H1 (cell line): Measurements from ENCODE around the gene PDE8B. TPM values are rescaled to one million over a fixed set of nuclear protein-coding genes. Genes with fewer than 3 reads are reported as not detected.

Experiments
- CTCF ChIA-PET: fragments of 300-600 bp; sonication (Branson Sonifier 250); formaldehyde crosslinking; loops from one replicate; lab custom pipeline; 2021; ENCODE audit not compliant: partially characterized antibody; lab: Charles Lee
- POLR2A ChIA-PET: fragments of 300-600 bp; sonication (Branson Sonifier 250); formaldehyde crosslinking; loops from one replicate; lab custom pipeline; 2021; ENCODE audit warnings: inconsistent platforms; ENCODE audit not compliant: partially characterized antibody; lab: Charles Lee
- DNase-seq, 2 experiments: peaks; one replicate each; pipeline versions ENCODE4 v3.0.0 to v3.0.0-alpha.2; 2010 to 2022; ENCODE audit warnings: low spot score in 2 of 2, low read depth in 1 of 2, mixed read lengths in 1 of 2
- FAIRE-seq: peaks from 2 replicates; lab custom pipeline; 2011; peaks lifted over from hg19 to GRCh38; lab: Jason Lieb, UNC
- H2AFZ ChIP-seq: 2 replicates; pipeline ENCODE4 v1.8.1; 2012; ENCODE audit warnings: low read length, inconsistent platforms
- H2AK5ac ChIP-seq: 2 replicates; pipeline ENCODE4 v1.6.1; 2013; ENCODE audit warnings: low read depth, low read length
- H2BK120ac ChIP-seq: replicated peaks from 2 replicates; pipeline ENCODE3; 2013; ENCODE audit warnings: low read depth, low read length, inconsistent platforms
- H2BK12ac ChIP-seq: 2 replicates; pipeline ENCODE4 v1.6.1; 2013; ENCODE audit warnings: low read depth, low read length
- H2BK15ac ChIP-seq: 2 replicates; pipeline ENCODE4 v1.6.1; 2013; ENCODE audit warnings: low read length
- H2BK20ac ChIP-seq: 2 replicates; pipeline ENCODE4 v1.6.1; 2013; ENCODE audit warnings: low read length
- H2BK5ac ChIP-seq: 2 replicates; pipeline ENCODE4 v1.6.1; 2013; ENCODE audit warnings: low read depth, low read length
- H3K14ac ChIP-seq: 2 replicates; pipeline ENCODE4 v1.6.1; 2013; ENCODE audit warnings: inconsistent platforms; ENCODE audit not compliant: insufficient read length
- H3K18ac ChIP-seq: 2 replicates; pipeline ENCODE4 v1.6.1; 2013; ENCODE audit warnings: low read length; ENCODE audit errors: extremely low read depth
- H3K23ac ChIP-seq: 2 replicates; pipeline ENCODE4 v1.6.1; 2013; ENCODE audit warnings: inconsistent platforms; ENCODE audit not compliant: insufficient read length
- H3K23me2 ChIP-seq: 2 replicates; pipeline ENCODE4 v1.6.1; 2013; ENCODE audit warnings: low read depth, low read length
- H3K27ac ChIP-seq: 2 replicates; pipeline ENCODE4 v1.6.1; 2011; ENCODE audit warnings: low read depth, low read length, inconsistent platforms
- H3K27me3 ChIP-seq, 4 experiments: replicated peaks in 1 of 4; 1 replicate in 1 of 4; 2 replicates in 3 of 4; pipeline versions ENCODE4 v1.6.1 to v1.8.1; 2011 to 2013; ENCODE audit warnings: low read length in 3 of 4, mild to moderate bottlenecking in 3 of 4, inconsistent platforms in 2 of 4, mixed read lengths in 2 of 4, moderate library complexity in 1 of 4; ENCODE audit not compliant: control insufficient read depth in 3 of 4, insufficient read depth in 3 of 4; ENCODE audit errors: extremely low read depth in 1 of 4
- H3K36me3 ChIP-seq, 4 experiments: 2 replicates each; pipeline versions ENCODE4 v1.6.1 to v1.8.1; 2011 to 2013; ENCODE audit warnings: mild to moderate bottlenecking in 4 of 4, low read length in 3 of 4, moderate library complexity in 2 of 4, control low read depth in 1 of 4, inconsistent platforms in 1 of 4; ENCODE audit not compliant: insufficient read depth in 4 of 4, control insufficient read depth in 2 of 4
- H3K4ac ChIP-seq: replicated peaks from 2 replicates; pipeline ENCODE3; 2013; ENCODE audit warnings: low read length, low read depth, mixed read lengths, inconsistent platforms; ENCODE audit not compliant: insufficient read length
- H3K4me1 ChIP-seq, 4 experiments: replicated peaks in 1 of 4; 1 replicate in 1 of 4; 2 replicates in 3 of 4; pipeline versions ENCODE4 v1.6.1 to v1.8.1; 2011 to 2013; ENCODE audit warnings: low read length in 3 of 4, inconsistent platforms in 2 of 4, mixed read lengths in 1 of 4; ENCODE audit not compliant: insufficient read depth in 4 of 4, control insufficient read depth in 3 of 4
- H3K4me2 ChIP-seq, 2 experiments: 2 replicates each; pipeline versions ENCODE4 v1.6.1 to v1.8.1; 2011 to 2013; ENCODE audit warnings: low read depth in 2 of 2, low read length in 2 of 2, control low read depth in 1 of 2, inconsistent platforms in 1 of 2, mild to moderate bottlenecking in 1 of 2; ENCODE audit not compliant: insufficient read depth in 1 of 2
- H3K4me3 ChIP-seq, 4 experiments: fragments of 200-600, 300-600 bp in 1 of 4; sonication (generic), shearing (Covaris generic), sonication (Bioruptor Twin) in 1 of 4; 2 replicates each; pipeline versions ENCODE4 v1.5.1 to v1.8.1; 2011 to 2016; ENCODE audit warnings: low read length in 4 of 4, low read depth in 3 of 4, control low read depth in 2 of 4, inconsistent platforms in 2 of 4, mild to moderate bottlenecking in 2 of 4, mixed read lengths in 1 of 4, moderate library complexity in 1 of 4; ENCODE audit not compliant: insufficient read depth in 2 of 4; ENCODE audit errors: extremely low read depth in 1 of 4
- H3K56ac ChIP-seq: replicated peaks from 2 replicates; pipeline ENCODE3; 2013; ENCODE audit warnings: low read depth, mild to moderate bottlenecking, mixed read lengths, low read length, inconsistent platforms; ENCODE audit not compliant: insufficient read length
- H3K79me1 ChIP-seq: 2 replicates; pipeline ENCODE4 v1.6.1; 2013; ENCODE audit warnings: low read depth, low read length, control low read depth
- H3K79me2 ChIP-seq, 2 experiments: 2 replicates each; pipeline versions ENCODE4 v1.6.1 to v1.8.1; 2012 to 2013; ENCODE audit warnings: low read length in 2 of 2, mild to moderate bottlenecking in 2 of 2, inconsistent platforms in 1 of 2; ENCODE audit not compliant: insufficient read depth in 2 of 2, control insufficient read depth in 1 of 2
- H3K9ac ChIP-seq, 4 experiments: replicated peaks in 1 of 4; 1 replicate in 1 of 4; 2 replicates in 3 of 4; pipeline versions ENCODE4 v1.6.1 to v1.8.1; 2011 to 2013; ENCODE audit warnings: low read depth in 3 of 4, low read length in 3 of 4, control low read depth in 2 of 4, mild to moderate bottlenecking in 2 of 4, moderate library complexity in 2 of 4, inconsistent platforms in 1 of 4; ENCODE audit errors: extremely low read depth in 1 of 4
- H3K9me3 ChIP-seq, 2 experiments: 2 replicates each; pipeline versions ENCODE4 v1.6.1 to v1.8.1; 2012 to 2013; ENCODE audit warnings: mild to moderate bottlenecking in 2 of 2, moderate library complexity in 2 of 2, control low read depth in 1 of 2, inconsistent platforms in 1 of 2, low read depth in 1 of 2, low read length in 1 of 2, mixed read lengths in 1 of 2; ENCODE audit not compliant: insufficient read depth in 2 of 2
- H4K20me1 ChIP-seq, 2 experiments: replicated peaks in 1 of 2; 2 replicates each; pipeline versions ENCODE3 to v1.8.1; 2011 to 2013; ENCODE audit warnings: inconsistent platforms in 2 of 2, low read length in 2 of 2, mild to moderate bottlenecking in 1 of 2; ENCODE audit not compliant: insufficient read depth in 2 of 2, control insufficient read depth in 1 of 2
- H4K5ac ChIP-seq: 2 replicates; pipeline ENCODE4 v1.6.1; 2013; ENCODE audit warnings: low read length, low read depth, mixed read lengths, inconsistent platforms; ENCODE audit not compliant: insufficient read length
- H4K8ac ChIP-seq: 2 replicates; pipeline ENCODE4 v1.8.0; 2013; ENCODE audit warnings: mild to moderate bottlenecking, moderate library complexity, low read length, inconsistent platforms; ENCODE audit not compliant: insufficient read depth; ENCODE audit errors: extremely low read depth
- H4K91ac ChIP-seq: replicated peaks from 2 replicates; pipeline ENCODE3; 2013; ENCODE audit warnings: low read length, mixed read lengths, inconsistent platforms; ENCODE audit not compliant: insufficient read length
- BRCA1 ChIP-seq: IDR thresholded peaks from 2 replicates; pipeline ENCODE4 v1.6.1; 2012; ENCODE audit warnings: low read depth, low read length, improper control_type of control experiment
- CTBP2 ChIP-seq: IDR thresholded peaks from 2 replicates; pipeline ENCODE4 v1.7.0; 2011; ENCODE audit warnings: borderline replicate concordance, mild to moderate bottlenecking, moderate library complexity, mixed read lengths, low read length; ENCODE audit not compliant: insufficient read depth, insufficient read length
- EZH2 ChIP-seq: fragments of 200-600 bp; sonication (generic); IDR thresholded peaks from 2 replicates; pipeline ENCODE4 v1.7.1; 2012; ENCODE audit warnings: low read depth, mild to moderate bottlenecking, moderate library complexity, low read length, inconsistent platforms; ENCODE audit not compliant: severe bottlenecking
- JUND ChIP-seq: IDR thresholded peaks from 2 replicates; pipeline ENCODE4 v1.6.1; 2011; ENCODE audit warnings: mild to moderate bottlenecking, improper control_type of control experiment, low read length
- TCF12 ChIP-seq: IDR thresholded peaks from 2 replicates; pipeline ENCODE4 v1.6.1; 2011; ENCODE audit warnings: low read depth, mild to moderate bottlenecking, low read length
- TEAD4 ChIP-seq: IDR thresholded peaks from 2 replicates; pipeline ENCODE4 v1.6.1; 2012; ENCODE audit warnings: low read depth, low read length, inconsistent platforms, mixed read lengths
- WGBS, 2 experiments: shearing (Covaris generic) in 1 of 2; methylation state at CpG; one replicate each; pipeline versions ENCODE4 v1.1.6 to v1.1.7; 2013 to 2015; ENCODE audit warnings: low lambda C conversion rate in 2 of 2, mixed read lengths in 2 of 2, inconsistent platforms in 1 of 2, low coverage in 1 of 2, missing lambda C conversion rate in 1 of 2; ENCODE audit not compliant: insufficient replicate concordance in 2 of 2, insufficient coverage in 1 of 2, insufficient read length in 1 of 2; ENCODE audit errors: extremely low coverage in 1 of 2, missing lambda C conversion rate in 1 of 2; 5-methylcytosine and 5-hydroxymethylcytosine counted together
- polyA plus RNA-seq, 7 experiments: library from polyadenylated mRNA; depleted of rRNA in 3 of 7; stranded (reverse) in 5 of 7; unstranded in 2 of 7; fragments of >200 nt in 5 of 7; fragments of 200-250 nt in 2 of 7; gene quantifications; 1 replicate in 5 of 7; 2 replicates in 1 of 7; 4 replicates in 1 of 7; pipeline versions ENCODE4 v1.2.1 to v1.2.3, GENCODE V29; 2011 to 2013; ENCODE audit warnings: missing spikeins in 2 of 7, mixed read lengths in 2 of 7
- total RNA-seq: library from RNA; stranded (reverse); fragmentation: NEBNext Ultra II Directional; extraction: Animal tissue kit (Norgen Biotek cat#: 25700); gene quantifications from 2 replicates; pipeline ENCODE4 v1.2.1, GENCODE V29; 2021
- TF ChIP-seq, protein P1 (sequence below): IDR thresholded peaks from 2 replicates; pipeline ENCODE4 v1.6.1; 2012; ENCODE audit warnings: inconsistent platforms
- TF ChIP-seq, protein P2 (sequence below): IDR thresholded peaks from 2 replicates; pipeline ENCODE4 v1.6.1; 2011; ENCODE audit warnings: low read depth, mild to moderate bottlenecking, low read length; ENCODE audit not compliant: insufficient read depth

Gene PDE8B
- total and polyA plus RNA-seq, 2 of the 8 experiments (the other 6 are each of a cell fraction or from before 2014, with no cell fraction given) = 0.32 to 1.1 TPM

- Histone ChIP-seq H2BK15ac (no peak overlapping the region), H3K23me2 (no peaks in the 10 kb centered on the region), H4K91ac (no peak overlapping the region), H3K18ac (no peak overlapping the region), H2BK12ac (no peak overlapping the region), H3K27me3 (no peaks in the 10 kb centered on the region; a peak in 1 of 7 replicates), H3K14ac (no peak overlapping the region), H2BK120ac (no peak overlapping the region), H3K4me1 (peaks cover 0 to 8% (median 5%) of the 10 kb centered on the region in 4 experiments; a peak in 4 of 7 replicates), H4K8ac (no peak overlapping the region), H2BK20ac (no peak overlapping the region), H3K23ac (no peak overlapping the region), H2AK5ac (no peak overlapping the region), H3K9me3 (no peaks in the 10 kb centered on the region), H3K27ac (no peak overlapping the region), H3K79me2 (no peaks in the 10 kb centered on the region), H3K36me3 (no peaks in the 10 kb centered on the region), H2BK5ac (no peak overlapping the region), H2AFZ (no peak overlapping the region), H3K4me2 (no peak overlapping the region), H3K9ac (no peak overlapping the region), H3K56ac (no peak overlapping the region), H3K4ac (no peak overlapping the region), H3K79me1 (no peaks in the 10 kb centered on the region), H3K4me3 (no peak overlapping the region), H4K20me1 (no peaks in the 10 kb centered on the region), H4K5ac (no peak overlapping the region)
- DNase-seq (no peak), FAIRE-seq (no peak)
- ChIA-PET CTCF (interaction anchor here (1.0 kb wide), 1 partner anchor 23 kb away, joined by 3 read pairs; no protein-coding TSS in a partner anchor), POLR2A (no interaction called here)
- TF ChIP-seq CTBP2 (no peak), TCF12 (no peak), TEAD4 (no peak), JUND (no peak), EZH2 (no peak), BRCA1 (no peak)
- TF ChIP-seq, protein P1, sequence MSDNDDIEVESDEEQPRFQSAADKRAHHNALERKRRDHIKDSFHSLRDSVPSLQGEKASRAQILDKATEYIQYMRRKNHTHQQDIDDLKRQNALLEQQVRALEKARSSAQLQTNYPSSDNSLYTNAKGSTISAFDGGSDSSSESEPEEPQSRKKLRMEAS = no peak
- TF ChIP-seq, protein P2, sequence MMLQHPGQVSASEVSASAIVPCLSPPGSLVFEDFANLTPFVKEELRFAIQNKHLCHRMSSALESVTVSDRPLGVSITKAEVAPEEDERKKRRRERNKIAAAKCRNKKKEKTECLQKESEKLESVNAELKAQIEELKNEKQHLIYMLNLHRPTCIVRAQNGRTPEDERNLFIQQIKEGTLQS = no peak
- 95% methylated on average over 10 of the region's 10 CpGs; no CpG with 5 or more reads in 1 of the 2 experiments for WGBS, 2 experiments
Measured at GRCh38 chr5:77328930-77329647, 118.6 kb downstream of the PDE8B start.
